Measurements from ENCODE around the gene CAPN11. TPM values are rescaled to one million over a fixed set of nuclear protein-coding genes. Genes with fewer than 3 reads are reported as not detected.

Gene CAPN11
- total RNA-seq, 1 experiment from 2014 or later, result not detected

DNA sequence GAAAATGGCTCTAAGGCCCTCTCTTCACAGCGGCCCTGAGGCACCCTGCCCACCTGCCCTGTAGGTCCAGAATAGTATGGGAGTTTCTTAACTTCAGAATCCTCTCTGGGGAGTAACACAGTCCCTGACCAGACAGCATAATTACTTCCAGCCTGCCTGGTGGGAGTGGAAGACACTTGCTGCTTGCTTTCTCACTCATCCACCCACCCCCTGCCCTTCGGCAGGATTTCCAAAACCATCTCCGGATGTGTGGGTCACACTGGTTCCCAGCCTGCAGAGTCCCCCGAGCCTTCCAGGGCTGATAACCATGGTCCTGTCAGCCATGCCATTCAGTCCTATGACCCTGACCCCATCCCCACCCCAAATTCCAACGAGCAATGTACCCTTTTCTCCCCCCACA lies 70.2 kb downstream of the CAPN11 start:
- no peak overlapping the region for H3K4me3 ChIP-seq (replicated peaks in 1 of 2; ENCODE audit: low read depth in 1 of 2, low read length in 2 of 2)
- no peak overlapping the region for H3K9ac ChIP-seq (ENCODE audit: low read length)
- H2AFZ ChIP-seq (ENCODE audit: low read depth, low read length, poor library complexity, severe bottlenecking), result no peak overlapping the region
- BruUV-seq (replicated peaks), result no TSS peak
- intact Hi-C loops (cut with micrococcal nuclease), result no loop called here
- no peak for TF ChIP-seq SP1 (IDR thresholded peaks at IDR 0.05; ENCODE audit: low read depth)
- no peak for TF ChIP-seq RAD21 (IDR thresholded peaks at IDR 0.05; ENCODE audit: low read depth)
- no peak for TF ChIP-seq EZH2phosphoT487 (IDR thresholded peaks at IDR 0.05; ENCODE audit: borderline replicate concordance)
- TF ChIP-seq SRF (IDR thresholded peaks at IDR 0.05; ENCODE audit: low read depth), result no peak
- peaks cover 14 to 32% of the 10 kb centered on the region in 2 experiments; a peak in 3 of 4 replicates for H3K4me1 ChIP-seq (ENCODE audit: control insufficient read depth in 1 of 2, insufficient read depth in 2 of 2, low read length in 2 of 2)
- no peaks in the 10 kb centered on the region for H3K9me3 ChIP-seq (ENCODE audit: control insufficient read depth in 1 of 2, insufficient read depth in 1 of 2, low read depth in 1 of 2, low read length in 2 of 2)
- no peak overlapping the region for H3K27ac ChIP-seq (ENCODE audit: low read depth, low read length)
- no peak for ATAC-seq
- DNase-seq (ENCODE audit: low read depth, low spot score), result no peak
- H3K36me3 ChIP-seq (ENCODE audit: control insufficient read depth in 1 of 2, insufficient read depth in 2 of 2, low read length in 2 of 2), result peaks cover 19 to 48% of the 10 kb centered on the region in 2 experiments; a peak in 3 of 4 replicates
- peaks cover 52% of the 10 kb centered on the region for H3K79me2 ChIP-seq (ENCODE audit: insufficient read depth, low read length)
- no peak overlapping the region for H3K4me2 ChIP-seq (ENCODE audit: low read length)
- H3K9me2 ChIP-seq (ENCODE audit: insufficient read depth), result no peaks in the 10 kb centered on the region
- H4K20me1 ChIP-seq (ENCODE audit: insufficient read depth), result peaks cover 4% of the 10 kb centered on the region; the same call in 1 of the 2 replicates
- RAD21 ChIA-PET (ENCODE audit: low non-redundant PET in 1 of 2, low total read pairs in 2 of 2, uncharacterized antibody in 2 of 2, unreplicated experiment in 2 of 2), result no interaction called here
- H3K27me3 ChIP-seq (ENCODE audit: insufficient read depth, low read length), result no peaks in the 10 kb centered on the region
- POLR2A ChIA-PET, result no interaction called here
- CTCF ChIA-PET, result interaction anchor here (1.5 kb wide), 1 partner anchor 9 kb away, joined by 7 read pairs; no protein-coding TSS in a partner anchor

DNA sequence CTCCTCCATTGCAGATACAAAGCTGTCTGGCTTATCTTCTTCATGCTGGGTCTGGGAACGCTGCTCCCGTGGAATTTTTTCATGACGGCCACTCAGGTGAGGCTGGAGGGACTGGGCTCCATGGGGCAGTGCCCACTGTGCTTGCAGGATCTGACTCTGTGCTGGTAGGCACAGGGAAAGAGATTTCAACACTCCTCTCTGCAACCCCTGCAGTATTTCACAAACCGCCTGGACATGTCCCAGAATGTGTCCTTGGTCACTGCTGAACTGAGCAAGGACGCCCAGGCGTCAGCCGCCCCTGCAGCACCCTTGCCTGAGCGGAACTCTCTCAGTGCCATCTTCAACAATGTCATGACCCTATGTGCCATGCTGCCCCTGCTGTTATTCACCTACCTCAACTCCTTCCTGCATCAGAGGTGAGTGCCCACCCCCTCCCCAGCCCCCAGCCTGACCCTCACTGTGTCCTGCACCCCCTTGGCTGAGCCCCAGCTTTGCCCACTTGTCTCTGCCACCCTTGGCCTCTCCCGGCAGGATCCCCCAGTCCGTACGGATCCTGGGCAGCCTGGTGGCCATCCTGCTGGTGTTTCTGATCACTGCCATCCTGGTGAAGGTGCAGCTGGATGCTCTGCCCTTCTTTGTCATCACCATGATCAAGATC lies 70.9 kb downstream of the CAPN11 start:
- no peak overlapping the region for H3K9ac ChIP-seq (ENCODE audit: low read length)
- H3K9me3 ChIP-seq (ENCODE audit: control insufficient read depth in 1 of 2, insufficient read depth in 1 of 2, low read depth in 1 of 2, low read length in 2 of 2), result no peaks in the 10 kb centered on the region
- H3K36me3 ChIP-seq (ENCODE audit: control insufficient read depth in 1 of 2, insufficient read depth in 2 of 2, low read length in 2 of 2), result peaks cover 19 to 54% of the 10 kb centered on the region in 2 experiments; a peak in 3 of 4 replicates
- ChIA-PET RAD21 (ENCODE audit: low non-redundant PET in 1 of 2, low total read pairs in 2 of 2, uncharacterized antibody in 2 of 2, unreplicated experiment in 2 of 2) (no interaction called here), CTCF (interaction anchor here (1.3 kb wide), 1 partner anchor 8 kb away, joined by 5 read pairs; no protein-coding TSS in a partner anchor), POLR2A (interaction anchor here (0.8 kb wide), 1 partner anchor 17 kb away, joined by 5 read pairs; the partner anchor contains the start of gene HSP90AB1)
- DNase-seq (ENCODE audit: low read depth, low spot score), result no peak
- H3K27ac ChIP-seq (ENCODE audit: low read depth, low read length), result no peak overlapping the region
- no peaks in the 10 kb centered on the region for H3K9me2 ChIP-seq (ENCODE audit: insufficient read depth)
- no peak overlapping the region for H2AFZ ChIP-seq (ENCODE audit: low read depth, low read length, poor library complexity, severe bottlenecking)
- H4K20me1 ChIP-seq (ENCODE audit: insufficient read depth), result peaks cover 4% of the 10 kb centered on the region; the same call in 1 of the 2 replicates
- no peaks in the 10 kb centered on the region for H3K27me3 ChIP-seq (ENCODE audit: insufficient read depth, low read length)
- intact Hi-C loops (cut with micrococcal nuclease), result no loop called here
- H3K4me3 ChIP-seq (replicated peaks in 1 of 2; ENCODE audit: low read depth in 1 of 2, low read length in 2 of 2), result no peak overlapping the region
- no peak overlapping the region for H3K4me2 ChIP-seq (ENCODE audit: low read length)
- TF ChIP-seq, protein P1, sequence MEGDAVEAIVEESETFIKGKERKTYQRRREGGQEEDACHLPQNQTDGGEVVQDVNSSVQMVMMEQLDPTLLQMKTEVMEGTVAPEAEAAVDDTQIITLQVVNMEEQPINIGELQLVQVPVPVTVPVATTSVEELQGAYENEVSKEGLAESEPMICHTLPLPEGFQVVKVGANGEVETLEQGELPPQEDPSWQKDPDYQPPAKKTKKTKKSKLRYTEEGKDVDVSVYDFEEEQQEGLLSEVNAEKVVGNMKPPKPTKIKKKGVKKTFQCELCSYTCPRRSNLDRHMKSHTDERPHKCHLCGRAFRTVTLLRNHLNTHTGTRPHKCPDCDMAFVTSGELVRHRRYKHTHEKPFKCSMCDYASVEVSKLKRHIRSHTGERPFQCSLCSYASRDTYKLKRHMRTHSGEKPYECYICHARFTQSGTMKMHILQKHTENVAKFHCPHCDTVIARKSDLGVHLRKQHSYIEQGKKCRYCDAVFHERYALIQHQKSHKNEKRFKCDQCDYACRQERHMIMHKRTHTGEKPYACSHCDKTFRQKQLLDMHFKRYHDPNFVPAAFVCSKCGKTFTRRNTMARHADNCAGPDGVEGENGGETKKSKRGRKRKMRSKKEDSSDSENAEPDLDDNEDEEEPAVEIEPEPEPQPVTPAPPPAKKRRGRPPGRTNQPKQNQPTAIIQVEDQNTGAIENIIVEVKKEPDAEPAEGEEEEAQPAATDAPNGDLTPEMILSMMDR (IDR thresholded peaks at IDR 0.05 in 2 of 3, conservative IDR thresholded peaks at IDR 0.05 in 1 of 3; ENCODE audit: borderline replicate concordance in 1 of 3, insufficient read depth in 1 of 3, low read depth in 2 of 3, low read length in 2 of 3), result no peak
- TF ChIP-seq EZH2phosphoT487 (IDR thresholded peaks at IDR 0.05; ENCODE audit: borderline replicate concordance) (no peak), SP1 (IDR thresholded peaks at IDR 0.05; ENCODE audit: low read depth) (no peak), POLR2AphosphoS5 (IDR thresholded peaks at IDR 0.05; ENCODE audit: low read depth, low read length) (no peak)
- TF ChIP-seq, protein P2, sequence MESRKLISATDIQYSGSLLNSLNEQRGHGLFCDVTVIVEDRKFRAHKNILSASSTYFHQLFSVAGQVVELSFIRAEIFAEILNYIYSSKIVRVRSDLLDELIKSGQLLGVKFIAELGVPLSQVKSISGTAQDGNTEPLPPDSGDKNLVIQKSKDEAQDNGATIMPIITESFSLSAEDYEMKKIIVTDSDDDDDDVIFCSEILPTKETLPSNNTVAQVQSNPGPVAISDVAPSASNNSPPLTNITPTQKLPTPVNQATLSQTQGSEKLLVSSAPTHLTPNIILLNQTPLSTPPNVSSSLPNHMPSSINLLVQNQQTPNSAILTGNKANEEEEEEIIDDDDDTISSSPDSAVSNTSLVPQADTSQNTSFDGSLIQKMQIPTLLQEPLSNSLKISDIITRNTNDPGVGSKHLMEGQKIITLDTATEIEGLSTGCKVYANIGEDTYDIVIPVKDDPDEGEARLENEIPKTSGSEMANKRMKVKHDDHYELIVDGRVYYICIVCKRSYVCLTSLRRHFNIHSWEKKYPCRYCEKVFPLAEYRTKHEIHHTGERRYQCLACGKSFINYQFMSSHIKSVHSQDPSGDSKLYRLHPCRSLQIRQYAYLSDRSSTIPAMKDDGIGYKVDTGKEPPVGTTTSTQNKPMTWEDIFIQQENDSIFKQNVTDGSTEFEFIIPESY (IDR thresholded peaks at IDR 0.05; ENCODE audit: extremely low read depth, insufficient replicate concordance, low read length), result no peak
- ATAC-seq, result no peak
- H3K79me2 ChIP-seq (ENCODE audit: insufficient read depth, low read length), result peaks cover 46% of the 10 kb centered on the region
- no TSS peak for BruUV-seq (replicated peaks)
- H3K4me1 ChIP-seq (ENCODE audit: control insufficient read depth in 1 of 2, insufficient read depth in 2 of 2, low read length in 2 of 2), result peaks cover 18 to 32% of the 10 kb centered on the region in 2 experiments; a peak in 3 of 4 replicates

Data from HCT116 (cell line).